Measurements from ENCODE around the gene ZNF213.
A peak's percentile ranks its signal among the peaks of the same experiment; 100 is the strongest.

DNA sequence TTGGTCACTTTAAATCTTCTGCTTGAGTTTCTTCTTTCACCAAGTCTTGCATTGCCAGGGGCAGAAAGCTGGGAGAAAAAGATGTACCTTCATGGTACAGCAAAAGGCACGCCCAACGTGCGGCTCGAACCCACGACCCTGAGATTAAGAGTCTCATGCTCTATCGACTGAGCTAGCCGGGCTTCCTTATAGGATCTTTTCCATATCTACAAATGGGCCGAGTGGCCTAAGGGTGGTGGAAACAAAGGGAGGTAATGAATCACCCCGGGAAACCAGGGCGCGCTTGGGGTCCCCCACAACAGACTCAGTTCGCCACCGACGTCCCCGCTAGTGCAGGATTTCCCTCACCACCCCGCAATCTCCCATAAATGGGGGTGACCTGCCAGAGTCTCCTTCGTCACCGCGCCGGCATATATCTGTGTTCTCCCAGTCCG is 45.6 kb downstream of the ZNF213 start:
- TF ChIP-seq CTCF (IDR thresholded peaks at IDR 0.05) (no peak), POLR2AphosphoS5 (IDR thresholded peaks at IDR 0.05; ENCODE audit: low read depth, low read length) (0 out of 2 replicates have a peak, but pooled peaks have one; percentile 29), TCF7L2 (IDR thresholded peaks at IDR 0.05; ENCODE audit: low read depth, low read length) (no peak)

Data from Panc1 (cell line).